Measurements from ENCODE around the gene ELMO1.

DNA sequence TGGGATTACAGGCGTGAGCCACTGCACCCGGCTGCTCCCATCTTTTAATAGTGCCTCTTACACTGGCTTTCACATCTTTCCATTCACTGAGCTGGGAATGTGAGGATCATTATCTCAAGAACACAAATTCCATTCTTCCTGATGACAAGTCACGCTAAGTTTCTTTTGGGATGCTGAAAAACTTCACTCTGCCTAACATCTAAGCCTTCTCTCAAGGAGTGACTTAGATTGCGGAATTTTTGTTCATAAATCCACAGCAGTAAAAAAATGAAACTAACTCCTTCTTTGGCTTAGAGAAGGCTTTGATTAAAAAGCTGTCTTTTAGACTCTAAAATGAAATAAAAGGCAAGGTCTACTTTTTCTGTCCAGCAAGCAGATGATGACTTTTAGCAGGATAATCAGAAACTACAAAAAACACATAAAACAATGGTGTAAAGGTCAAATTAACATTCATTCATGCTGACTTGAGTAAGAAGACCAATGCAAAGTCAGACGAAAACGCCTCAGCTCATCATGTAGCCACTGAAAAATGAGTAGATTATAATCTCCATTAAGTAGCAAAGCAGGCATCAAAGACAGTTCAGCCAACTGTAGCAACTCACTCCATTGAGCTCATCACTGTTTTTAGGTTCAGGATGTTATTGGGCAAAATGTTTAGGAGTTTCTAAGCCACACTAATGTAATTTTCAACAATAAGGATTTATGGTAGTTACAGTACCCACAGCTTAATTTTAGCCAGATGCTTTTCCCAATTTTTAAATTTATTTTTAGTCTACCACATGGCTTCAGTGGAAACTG, 178.8 kb downstream of the ELMO1 start:
- no peak for TF ChIP-seq POLR2AphosphoS5 (IDR thresholded peaks at IDR 0.05)
- TF ChIP-seq, protein P1, sequence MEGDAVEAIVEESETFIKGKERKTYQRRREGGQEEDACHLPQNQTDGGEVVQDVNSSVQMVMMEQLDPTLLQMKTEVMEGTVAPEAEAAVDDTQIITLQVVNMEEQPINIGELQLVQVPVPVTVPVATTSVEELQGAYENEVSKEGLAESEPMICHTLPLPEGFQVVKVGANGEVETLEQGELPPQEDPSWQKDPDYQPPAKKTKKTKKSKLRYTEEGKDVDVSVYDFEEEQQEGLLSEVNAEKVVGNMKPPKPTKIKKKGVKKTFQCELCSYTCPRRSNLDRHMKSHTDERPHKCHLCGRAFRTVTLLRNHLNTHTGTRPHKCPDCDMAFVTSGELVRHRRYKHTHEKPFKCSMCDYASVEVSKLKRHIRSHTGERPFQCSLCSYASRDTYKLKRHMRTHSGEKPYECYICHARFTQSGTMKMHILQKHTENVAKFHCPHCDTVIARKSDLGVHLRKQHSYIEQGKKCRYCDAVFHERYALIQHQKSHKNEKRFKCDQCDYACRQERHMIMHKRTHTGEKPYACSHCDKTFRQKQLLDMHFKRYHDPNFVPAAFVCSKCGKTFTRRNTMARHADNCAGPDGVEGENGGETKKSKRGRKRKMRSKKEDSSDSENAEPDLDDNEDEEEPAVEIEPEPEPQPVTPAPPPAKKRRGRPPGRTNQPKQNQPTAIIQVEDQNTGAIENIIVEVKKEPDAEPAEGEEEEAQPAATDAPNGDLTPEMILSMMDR (IDR thresholded peaks at IDR 0.05) = no peak
- TF ChIP-seq POLR2A (IDR thresholded peaks at IDR 0.05) = no peak

All from transverse colon (tissue), 4 donors.